ENCODE data around the gene FAM234B. TPM values are rescaled to one million over a fixed set of nuclear protein-coding genes. Genes with fewer than 3 reads are reported as not detected.

Gene FAM234B
- total RNA-seq, 2 donors from 2014 or later: 14.7 to 24.3 TPM

DNA sequence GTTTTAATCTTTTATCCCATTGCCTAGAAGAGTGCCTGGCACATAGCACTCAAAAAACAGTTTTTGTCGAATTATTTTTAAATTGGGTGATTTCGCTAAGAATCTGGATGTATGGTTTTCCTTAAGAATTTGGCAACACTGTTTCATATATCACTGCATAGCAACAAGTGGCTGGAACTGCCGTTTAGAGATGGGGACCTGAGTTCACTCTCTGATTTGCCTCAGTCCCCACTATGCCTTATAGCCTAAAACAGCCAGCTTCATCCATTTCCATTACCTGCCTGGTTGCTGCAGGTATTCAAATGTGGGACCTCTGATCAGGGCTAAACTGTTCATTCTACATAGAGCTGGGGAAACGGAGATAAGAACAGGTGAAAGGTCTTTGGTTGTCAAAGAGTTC is 45.9 kb upstream of the FAM234B start:
- intact Hi-C loops (cut with DNase I): no loop called here
- Histone ChIP-seq H3K9me3 (no peaks in the 10 kb centered on the region), H3K27ac (no peak overlapping the region), H3K4me3 (no peak overlapping the region), H3K27me3 (replicated peaks; ENCODE audit: insufficient read depth) (no peaks in the 10 kb centered on the region), H3K4me1 (replicated peaks) (peaks cover 3% of the 10 kb centered on the region), H3K36me3 (no peaks in the 10 kb centered on the region)
- TF ChIP-seq, protein P1, sequence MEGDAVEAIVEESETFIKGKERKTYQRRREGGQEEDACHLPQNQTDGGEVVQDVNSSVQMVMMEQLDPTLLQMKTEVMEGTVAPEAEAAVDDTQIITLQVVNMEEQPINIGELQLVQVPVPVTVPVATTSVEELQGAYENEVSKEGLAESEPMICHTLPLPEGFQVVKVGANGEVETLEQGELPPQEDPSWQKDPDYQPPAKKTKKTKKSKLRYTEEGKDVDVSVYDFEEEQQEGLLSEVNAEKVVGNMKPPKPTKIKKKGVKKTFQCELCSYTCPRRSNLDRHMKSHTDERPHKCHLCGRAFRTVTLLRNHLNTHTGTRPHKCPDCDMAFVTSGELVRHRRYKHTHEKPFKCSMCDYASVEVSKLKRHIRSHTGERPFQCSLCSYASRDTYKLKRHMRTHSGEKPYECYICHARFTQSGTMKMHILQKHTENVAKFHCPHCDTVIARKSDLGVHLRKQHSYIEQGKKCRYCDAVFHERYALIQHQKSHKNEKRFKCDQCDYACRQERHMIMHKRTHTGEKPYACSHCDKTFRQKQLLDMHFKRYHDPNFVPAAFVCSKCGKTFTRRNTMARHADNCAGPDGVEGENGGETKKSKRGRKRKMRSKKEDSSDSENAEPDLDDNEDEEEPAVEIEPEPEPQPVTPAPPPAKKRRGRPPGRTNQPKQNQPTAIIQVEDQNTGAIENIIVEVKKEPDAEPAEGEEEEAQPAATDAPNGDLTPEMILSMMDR (IDR thresholded peaks at IDR 0.05): no peak
- no peak for TF ChIP-seq POLR2AphosphoS5 (IDR thresholded peaks at IDR 0.05)
- 86% methylated on average over 4 of the region's 4 CpGs for WGBS
- no peak for DNase-seq (ENCODE audit: low spot score)

- H3K27ac ChIP-seq: peak overlapping the region; percentile 73 to 95
- DNase-seq (ENCODE audit: low spot score): no peak
These were observed 44.8 kb upstream of the FAM234B start for GRCh38 chr12:12999271-12999958.

GRCh38 chr12:12999959-13000615 is 44.1 kb upstream of the FAM234B start, which contains the start of gene HEBP1:
Gene HEBP1, minus strand, starts transcription at chr12:13000265. Its CDS starts 151 bp downstream, at chr12:13000114.
- intact Hi-C loops (cut with DNase I): loop anchor here (5.0 kb wide), 1 partner anchor 83 kb away; no protein-coding TSS in a partner anchor

More at GRCh38 chr12:12999271-12999958, 44.8 kb upstream of the FAM234B start:
- TF ChIP-seq POLR2A (IDR thresholded peaks at IDR 0.05) (no peak), POLR2AphosphoS5 (IDR thresholded peaks at IDR 0.05) (no peak)
- TF ChIP-seq, protein P1 (IDR thresholded peaks at IDR 0.05): no peak
- H3K27me3 ChIP-seq (replicated peaks; ENCODE audit: insufficient read depth): no peaks in the 10 kb centered on the region
- no peaks in the 10 kb centered on the region for H3K36me3 ChIP-seq
- peak overlapping the region; percentile 67 to 82 for H3K4me3 ChIP-seq
- 26% methylated on average over 22 of the region's 22 CpGs for WGBS
- intact Hi-C loops (cut with DNase I): no loop called here
- no peaks in the 10 kb centered on the region for H3K9me3 ChIP-seq
- peaks cover 3% of the 10 kb centered on the region for H3K4me1 ChIP-seq (replicated peaks)

DNA sequence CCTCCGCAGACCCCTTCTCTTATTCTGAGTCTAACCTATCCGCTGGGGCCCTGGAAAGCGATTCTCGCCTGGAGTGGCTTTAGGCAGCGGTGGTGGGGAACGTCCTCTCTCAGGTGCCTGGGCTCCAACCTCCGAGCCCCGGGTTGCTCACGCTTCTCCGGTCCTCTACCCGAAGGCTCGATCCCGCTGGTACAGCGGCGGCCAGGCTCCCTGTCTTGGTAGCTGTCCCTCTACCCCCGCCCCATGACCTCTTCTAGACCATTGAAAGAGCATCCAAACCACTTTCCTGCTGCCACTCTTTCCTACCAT is 43.6 kb upstream of the FAM234B start:
- Histone ChIP-seq H3K4me3 (peak overlapping the region; percentile 67 to 82), H3K27me3 (replicated peaks; ENCODE audit: insufficient read depth) (no peaks in the 10 kb centered on the region), H3K4me1 (replicated peaks) (peaks cover 3% of the 10 kb centered on the region), H3K9me3 (no peaks in the 10 kb centered on the region), H3K27ac (peak overlapping the region; percentile 95 to 96), H3K36me3 (no peaks in the 10 kb centered on the region)
- intact Hi-C loops (cut with DNase I): loop anchor here (5.0 kb wide), 1 partner anchor 83 kb away; no protein-coding TSS in a partner anchor
- TF ChIP-seq POLR2AphosphoS5 (IDR thresholded peaks at IDR 0.05) (no peak), POLR2A (IDR thresholded peaks at IDR 0.05) (no peak)
- TF ChIP-seq, protein P1 (IDR thresholded peaks at IDR 0.05): no peak
- no peak for DNase-seq (ENCODE audit: low spot score)
- WGBS: 3% methylated on average over 16 of the region's 16 CpGs

More at GRCh38 chr12:12999959-13000615, 44.1 kb upstream of the FAM234B start, which contains the start of gene HEBP1:
- WGBS: under 1% methylated on average over 56 of the region's 69 CpGs
- Histone ChIP-seq H3K9me3 (no peaks in the 10 kb centered on the region), H3K27me3 (replicated peaks; ENCODE audit: insufficient read depth) (no peaks in the 10 kb centered on the region), H3K4me1 (replicated peaks) (peaks cover 3% of the 10 kb centered on the region), H3K27ac (peak within 1 kb of the TSS; percentile 95 to 96), H3K36me3 (no peaks in the 10 kb centered on the region), H3K4me3 (peak within 1 kb of the TSS; percentile 67 to 82)
- peak; percentile 96 for DNase-seq (ENCODE audit: low spot score)
- TF ChIP-seq POLR2A (IDR thresholded peaks at IDR 0.05) (peak; percentile 98), POLR2AphosphoS5 (IDR thresholded peaks at IDR 0.05) (peak; percentile 86)
- TF ChIP-seq, protein P1 (IDR thresholded peaks at IDR 0.05): peak in 2 of 4 experiments; percentile 10 to 40
